Type B pancreatic cell (in vitro differentiated cells): ENCODE data around the gene ABHD12. TPM values are rescaled to one million over a fixed set of nuclear protein-coding genes. Genes with fewer than 3 reads are reported as not detected.

Source experiments
- DNase-seq: peaks from one replicate; pipeline ENCODE4 v3.0.0; 2021; ENCODE audit warnings: mixed read lengths; ENCODE audit not compliant: unreplicated experiment; ENCODE audit errors: extremely low spot score
- H3K27ac Mint-ChIP-seq: 2 replicates; pipeline ENCODE4 v1.8.0; 2021; ENCODE audit warnings: mild to moderate bottlenecking, mixed read lengths
- H3K27me3 Mint-ChIP-seq: 2 replicates; pipeline ENCODE4 v1.8.0; 2021; ENCODE audit warnings: mixed read lengths
- H3K36me3 Mint-ChIP-seq: 2 replicates; pipeline ENCODE4 v1.8.0; 2021; ENCODE audit warnings: mixed read lengths
- H3K4me1 Mint-ChIP-seq: one replicate; pipeline ENCODE4 v1.8.0; 2021; ENCODE audit warnings: mixed read lengths; ENCODE audit not compliant: unreplicated experiment
- H3K4me3 Mint-ChIP-seq: 2 replicates; pipeline ENCODE4 v1.8.0; 2021; ENCODE audit warnings: mild to moderate bottlenecking, mixed read lengths
- H3K9me3 Mint-ChIP-seq: 2 replicates; pipeline ENCODE4 v1.8.0; 2021; ENCODE audit warnings: mixed read lengths
- total RNA-seq: library from RNA; stranded (reverse); gene quantifications from 2 replicates; pipeline ENCODE4 v1.2.1, GENCODE V29; 2021; ENCODE audit warnings: low replicate concordance
- TF ChIP-seq, protein P1 (sequence below): fragments of 200-600 bp; sonication (generic); conservative IDR thresholded peaks from 2 replicates; pipeline ENCODE4 v1.5.0; 2021; ENCODE audit warnings: antibody characterized with exemption, mild to moderate bottlenecking

Gene ABHD12
- total RNA-seq, 1 donor from 2014 or later = 68.9 TPM

DNA sequence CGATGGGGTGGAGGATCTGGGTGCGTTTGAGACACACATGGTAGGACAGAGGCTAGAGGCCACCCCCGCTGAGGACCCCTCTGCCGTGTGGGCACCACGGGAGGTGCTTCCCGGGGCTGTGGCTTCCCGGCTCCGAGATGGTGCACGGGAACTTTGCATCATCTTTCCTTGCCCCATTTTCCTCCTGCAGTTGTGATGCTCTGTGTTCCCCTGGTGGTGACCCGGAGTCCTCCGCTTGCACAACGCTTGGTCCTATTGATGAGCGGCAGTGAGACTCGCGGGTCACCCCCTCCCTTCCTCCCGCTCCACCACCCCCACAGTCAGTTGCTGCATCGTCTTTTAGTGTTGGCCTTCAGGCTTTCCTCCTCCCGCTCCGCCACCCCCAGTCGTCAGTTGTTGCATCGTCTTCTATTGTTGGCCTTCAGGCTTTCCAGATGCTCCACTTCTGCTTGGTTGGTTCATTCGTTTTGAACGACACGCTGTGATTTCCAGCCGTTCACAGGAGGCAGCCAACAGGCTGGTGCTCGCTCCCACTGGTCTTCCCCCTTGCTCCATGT is 105.5 kb downstream of the ABHD12 start:
- Mint-ChIP-seq H3K4me1 (no peaks in the 10 kb centered on the region), H3K4me3 (no peak overlapping the region), H3K27ac (no peak overlapping the region), H3K27me3 (no peaks in the 10 kb centered on the region), H3K9me3 (no peaks in the 10 kb centered on the region), H3K36me3 (peaks cover 14% of the 10 kb centered on the region)
- TF ChIP-seq, protein P1, sequence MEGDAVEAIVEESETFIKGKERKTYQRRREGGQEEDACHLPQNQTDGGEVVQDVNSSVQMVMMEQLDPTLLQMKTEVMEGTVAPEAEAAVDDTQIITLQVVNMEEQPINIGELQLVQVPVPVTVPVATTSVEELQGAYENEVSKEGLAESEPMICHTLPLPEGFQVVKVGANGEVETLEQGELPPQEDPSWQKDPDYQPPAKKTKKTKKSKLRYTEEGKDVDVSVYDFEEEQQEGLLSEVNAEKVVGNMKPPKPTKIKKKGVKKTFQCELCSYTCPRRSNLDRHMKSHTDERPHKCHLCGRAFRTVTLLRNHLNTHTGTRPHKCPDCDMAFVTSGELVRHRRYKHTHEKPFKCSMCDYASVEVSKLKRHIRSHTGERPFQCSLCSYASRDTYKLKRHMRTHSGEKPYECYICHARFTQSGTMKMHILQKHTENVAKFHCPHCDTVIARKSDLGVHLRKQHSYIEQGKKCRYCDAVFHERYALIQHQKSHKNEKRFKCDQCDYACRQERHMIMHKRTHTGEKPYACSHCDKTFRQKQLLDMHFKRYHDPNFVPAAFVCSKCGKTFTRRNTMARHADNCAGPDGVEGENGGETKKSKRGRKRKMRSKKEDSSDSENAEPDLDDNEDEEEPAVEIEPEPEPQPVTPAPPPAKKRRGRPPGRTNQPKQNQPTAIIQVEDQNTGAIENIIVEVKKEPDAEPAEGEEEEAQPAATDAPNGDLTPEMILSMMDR = peak; percentile 34
- DNase-seq = no peak

DNA sequence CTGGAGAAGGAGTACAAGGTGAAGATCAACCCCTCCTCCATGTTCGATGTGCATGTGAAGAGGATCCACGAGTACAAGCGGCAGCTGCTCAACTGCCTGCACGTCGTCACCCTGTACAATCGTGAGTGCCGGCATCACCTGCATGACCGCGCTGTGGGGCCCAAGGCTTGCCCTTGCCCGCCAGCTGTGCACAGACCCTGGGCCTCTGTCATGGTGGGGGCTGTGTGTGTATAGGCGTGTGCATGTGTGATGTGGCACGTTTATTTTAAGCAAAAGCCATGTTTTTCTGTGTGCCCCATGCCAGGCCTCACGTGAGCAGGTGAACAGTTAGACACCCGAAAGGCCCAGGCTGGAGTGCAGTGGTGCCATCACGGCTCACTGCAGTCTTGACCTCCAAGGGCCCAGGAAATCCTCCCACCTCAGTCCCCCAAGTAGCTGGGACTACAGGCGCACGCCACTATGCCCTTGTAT is 106.5 kb downstream of the ABHD12 start:
- Mint-ChIP-seq H3K9me3 (no peaks in the 10 kb centered on the region), H3K4me3 (no peak overlapping the region), H3K36me3 (peaks cover 14% of the 10 kb centered on the region), H3K27me3 (no peaks in the 10 kb centered on the region), H3K27ac (no peak overlapping the region), H3K4me1 (no peaks in the 10 kb centered on the region)
- no peak for DNase-seq
- TF ChIP-seq, protein P1 = no peak

DNA sequence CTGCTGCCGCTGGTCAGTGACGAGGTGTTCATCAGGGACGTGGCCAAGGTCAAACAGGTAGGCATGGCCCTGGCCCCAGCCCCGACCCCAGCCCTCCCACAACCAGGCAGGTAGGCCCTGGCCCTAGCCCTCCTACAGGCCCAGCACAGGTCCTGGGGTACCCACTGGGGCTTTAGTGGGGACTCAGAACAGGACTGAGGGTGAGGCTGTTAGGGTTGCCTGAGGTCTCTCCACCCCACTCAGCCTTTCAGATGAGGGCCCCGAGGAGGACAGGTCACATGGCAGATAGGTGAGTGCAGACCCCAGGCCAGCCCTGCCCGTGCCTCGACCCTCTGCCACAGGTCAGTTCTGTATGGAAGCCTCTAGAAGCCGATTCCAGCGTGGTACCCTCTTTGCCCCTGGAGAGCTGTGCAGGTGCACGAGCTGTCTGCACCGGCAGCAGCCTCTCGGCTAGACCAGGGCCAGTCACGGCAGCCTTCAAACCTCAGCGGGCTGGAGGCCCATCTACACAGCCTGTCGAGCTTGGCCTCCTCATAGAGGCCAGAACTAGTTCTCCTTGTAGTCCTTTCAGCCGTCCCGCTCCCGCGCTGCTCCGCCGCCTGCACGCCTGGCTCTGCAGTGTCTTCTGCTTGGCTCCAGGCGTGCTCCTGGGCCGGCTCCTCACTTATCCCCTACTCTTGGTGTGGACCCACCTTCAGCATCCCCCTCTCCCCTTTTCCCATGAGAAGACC is 107.2 kb downstream of the ABHD12 start:
- Mint-ChIP-seq H3K9me3 (no peaks in the 10 kb centered on the region), H3K4me3 (no peak overlapping the region), H3K36me3 (peaks cover 14% of the 10 kb centered on the region), H3K27me3 (no peaks in the 10 kb centered on the region), H3K27ac (no peak overlapping the region), H3K4me1 (no peaks in the 10 kb centered on the region)
- TF ChIP-seq, protein P1 = no peak
- no peak for DNase-seq

DNA sequence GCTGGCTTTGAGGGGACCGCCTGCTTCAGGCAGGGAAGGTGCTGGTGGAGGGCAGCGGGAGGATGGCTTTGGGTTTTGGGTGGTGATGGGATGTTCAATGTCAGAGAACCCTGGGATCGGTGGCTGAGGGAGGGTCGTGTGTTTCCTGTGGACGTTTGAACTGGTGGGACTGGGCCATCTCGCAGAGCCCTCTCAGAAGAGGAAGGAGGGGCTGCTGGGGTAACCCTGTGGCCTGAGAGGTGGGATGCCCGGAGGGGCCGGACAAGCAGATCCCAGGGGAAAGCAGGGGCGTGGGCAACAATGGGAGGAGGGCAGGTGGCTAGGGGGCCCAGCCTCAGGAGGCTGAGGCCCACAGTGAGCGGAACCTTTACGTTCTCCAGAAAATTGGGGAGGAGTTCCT is 107.8 kb downstream of the ABHD12 start:
- no peaks in the 10 kb centered on the region for H3K27me3 Mint-ChIP-seq
- peaks cover 14% of the 10 kb centered on the region for H3K36me3 Mint-ChIP-seq
- H3K9me3 Mint-ChIP-seq = no peaks in the 10 kb centered on the region
- no peak overlapping the region for H3K4me3 Mint-ChIP-seq
- TF ChIP-seq, protein P1 = no peak
- DNase-seq = no peak
- no peak overlapping the region for H3K27ac Mint-ChIP-seq
- no peaks in the 10 kb centered on the region for H3K4me1 Mint-ChIP-seq

DNA sequence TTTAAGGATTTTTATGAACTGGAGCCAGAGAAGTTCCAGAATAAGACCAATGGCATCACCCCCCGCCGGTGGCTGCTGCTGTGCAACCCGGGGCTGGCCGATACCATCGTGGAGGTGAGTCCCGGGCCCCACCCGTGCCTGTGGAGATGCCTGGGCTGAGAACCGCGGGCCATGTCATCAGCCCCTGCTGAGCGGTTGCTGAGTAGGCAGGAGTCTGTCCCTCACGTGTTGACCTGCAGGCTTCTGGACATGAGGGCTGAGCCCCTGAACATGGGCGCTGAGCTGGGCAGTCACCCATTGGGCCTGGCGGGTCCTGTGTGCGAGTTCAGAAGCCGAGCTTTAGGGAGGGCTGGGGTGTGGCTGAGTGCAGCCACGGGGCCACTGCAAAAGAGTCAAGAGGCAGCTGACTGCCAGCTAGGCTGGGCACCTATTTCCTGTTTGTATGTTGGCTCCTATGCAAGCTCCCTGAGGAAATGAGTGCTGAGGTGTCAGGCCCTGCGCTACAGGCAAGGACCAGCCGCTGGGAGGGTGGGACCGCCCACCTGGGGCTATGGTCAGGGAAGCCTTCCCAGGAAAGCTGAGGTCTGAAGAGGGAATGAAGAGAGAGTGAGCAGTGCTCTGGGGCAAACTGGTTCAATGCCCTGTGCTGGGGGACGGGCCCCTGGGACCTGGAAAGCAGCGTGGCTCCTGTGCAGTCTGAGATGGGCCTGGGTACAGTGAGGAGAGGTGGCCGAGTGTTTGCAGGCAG is 108.4 kb downstream of the ABHD12 start:
- no peaks in the 10 kb centered on the region for H3K9me3 Mint-ChIP-seq
- H3K4me3 Mint-ChIP-seq = no peak overlapping the region
- H3K36me3 Mint-ChIP-seq = peaks cover 14% of the 10 kb centered on the region
- TF ChIP-seq, protein P1 = no peak
- H3K27me3 Mint-ChIP-seq = no peaks in the 10 kb centered on the region
- no peaks in the 10 kb centered on the region for H3K4me1 Mint-ChIP-seq
- DNase-seq = no peak
- no peak overlapping the region for H3K27ac Mint-ChIP-seq
